ENCODE results near the gene DEXI. TPM values are rescaled to one million over a fixed set of nuclear protein-coding genes. Genes with fewer than 3 reads are reported as not detected.

Gene DEXI
- total RNA-seq, 4 donors from 2014 or later, result 106 to 133 (median 125) TPM

DNA sequence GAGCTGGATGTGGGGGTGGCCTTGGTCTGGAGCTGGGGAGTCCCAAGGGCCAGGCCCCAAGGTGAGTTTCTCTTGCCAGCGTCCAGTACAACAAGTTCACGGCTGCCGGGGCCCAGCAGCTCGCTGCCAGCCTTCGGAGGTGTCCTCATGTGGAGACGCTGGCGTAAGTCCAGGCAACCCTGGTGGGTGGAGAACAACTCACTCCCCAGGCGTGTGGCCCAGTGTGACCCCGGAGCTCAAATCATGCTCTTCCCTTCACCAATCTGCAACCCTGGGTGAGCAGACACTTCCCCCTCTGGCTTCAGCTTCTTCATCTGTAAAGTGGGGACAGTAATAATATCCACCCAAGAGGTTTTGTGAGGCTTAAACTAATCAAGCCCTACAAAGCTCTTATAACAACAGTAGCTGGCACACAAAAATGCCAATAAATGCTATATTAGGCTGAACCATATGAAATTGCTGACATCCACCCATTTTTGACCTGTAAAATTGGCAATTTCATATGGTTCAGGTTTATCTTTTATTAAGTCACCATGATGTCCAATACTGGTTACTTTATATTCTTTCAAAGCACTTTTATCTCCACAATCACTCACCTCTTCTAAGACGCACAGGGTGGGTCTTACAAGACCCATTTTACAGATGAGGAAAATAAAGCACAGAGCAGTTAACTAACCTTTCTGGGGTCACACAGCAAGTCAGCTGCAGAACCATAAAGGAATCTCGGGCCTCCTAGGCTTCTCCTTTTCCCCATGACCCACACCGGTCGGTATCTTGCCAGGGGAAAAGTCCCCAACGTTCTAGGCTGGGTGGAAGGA lies 19.7 kb downstream of the DEXI start:
- intact Hi-C loops (cut with DNase I), result loop anchor here (5.0 kb wide), 1 partner anchor 400 kb away; no protein-coding TSS in a partner anchor
- no peak for TF ChIP-seq POLR2AphosphoS5 (IDR thresholded peaks at IDR 0.05)
- TF ChIP-seq, protein P1, sequence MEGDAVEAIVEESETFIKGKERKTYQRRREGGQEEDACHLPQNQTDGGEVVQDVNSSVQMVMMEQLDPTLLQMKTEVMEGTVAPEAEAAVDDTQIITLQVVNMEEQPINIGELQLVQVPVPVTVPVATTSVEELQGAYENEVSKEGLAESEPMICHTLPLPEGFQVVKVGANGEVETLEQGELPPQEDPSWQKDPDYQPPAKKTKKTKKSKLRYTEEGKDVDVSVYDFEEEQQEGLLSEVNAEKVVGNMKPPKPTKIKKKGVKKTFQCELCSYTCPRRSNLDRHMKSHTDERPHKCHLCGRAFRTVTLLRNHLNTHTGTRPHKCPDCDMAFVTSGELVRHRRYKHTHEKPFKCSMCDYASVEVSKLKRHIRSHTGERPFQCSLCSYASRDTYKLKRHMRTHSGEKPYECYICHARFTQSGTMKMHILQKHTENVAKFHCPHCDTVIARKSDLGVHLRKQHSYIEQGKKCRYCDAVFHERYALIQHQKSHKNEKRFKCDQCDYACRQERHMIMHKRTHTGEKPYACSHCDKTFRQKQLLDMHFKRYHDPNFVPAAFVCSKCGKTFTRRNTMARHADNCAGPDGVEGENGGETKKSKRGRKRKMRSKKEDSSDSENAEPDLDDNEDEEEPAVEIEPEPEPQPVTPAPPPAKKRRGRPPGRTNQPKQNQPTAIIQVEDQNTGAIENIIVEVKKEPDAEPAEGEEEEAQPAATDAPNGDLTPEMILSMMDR (IDR thresholded peaks at IDR 0.05), result no peak
- no peak for TF ChIP-seq POLR2A (IDR thresholded peaks at IDR 0.05; ENCODE audit: low read depth)

DNA sequence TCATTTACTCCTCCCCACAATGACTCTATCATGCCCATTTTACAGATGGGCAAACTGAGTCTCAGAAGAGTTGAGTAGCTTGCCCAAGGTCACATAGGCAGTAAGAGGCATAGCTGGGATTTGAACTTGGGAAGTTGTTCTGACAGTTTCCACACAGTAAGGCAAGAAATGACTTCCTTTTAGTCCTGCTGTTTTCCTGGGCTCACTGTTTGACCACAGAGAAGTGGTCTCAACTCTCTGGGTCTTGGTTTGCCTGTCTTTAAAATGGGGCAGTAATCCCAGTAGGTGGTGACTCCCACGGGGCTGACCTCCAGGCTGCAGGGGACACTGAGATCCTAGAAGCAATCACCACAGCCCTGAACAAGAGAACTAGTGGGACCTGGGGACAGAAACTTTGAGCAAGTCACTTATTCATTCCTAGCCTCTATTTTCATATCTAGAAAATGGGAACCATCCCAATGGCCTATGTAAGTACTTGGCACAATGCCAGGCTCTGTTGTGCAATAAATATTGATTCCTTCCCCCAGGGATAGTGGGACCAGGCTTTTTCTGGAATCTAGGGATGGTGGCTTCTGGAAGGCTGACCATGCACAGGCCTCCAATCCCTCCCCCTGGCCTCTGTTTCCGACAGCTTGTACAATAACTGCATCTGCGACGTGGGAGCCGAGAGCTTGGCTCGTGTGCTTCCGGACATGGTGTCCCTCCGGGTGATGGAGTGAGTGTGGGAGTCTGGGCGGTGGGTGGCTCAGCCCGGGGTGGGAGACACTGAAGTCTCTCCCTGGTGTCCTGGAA lies 20.5 kb downstream of the DEXI start:
- peaks cover 17 to 29% (median 25%) of the 10 kb centered on the region in 4 donors for H3K36me3 ChIP-seq
- H3K4me1 ChIP-seq, result peaks cover 48 to 60% (median 53%) of the 10 kb centered on the region in 4 donors
- H3K27me3 ChIP-seq, result no peaks in the 10 kb centered on the region
- intact Hi-C loops (cut with DNase I), result loop anchor here (5.0 kb wide), 1 partner anchor 399 kb away; no protein-coding TSS in a partner anchor
- no peak overlapping the region for H3K4me3 ChIP-seq
- WGBS, result 100% methylated on average over 1 of the region's 10 CpGs
- no peak for TF ChIP-seq EP300 (IDR thresholded peaks at IDR 0.05)
- TF ChIP-seq POLR2AphosphoS5 (IDR thresholded peaks at IDR 0.05), result peak in 1 of 2 donors; percentile 48
- TF ChIP-seq, protein P1 (IDR thresholded peaks at IDR 0.05), result no peak
- TF ChIP-seq POLR2A (IDR thresholded peaks at IDR 0.05; ENCODE audit: low read depth), result no peak
- no peaks in the 10 kb centered on the region for H3K9me3 ChIP-seq
- no peak for DNase-seq (ENCODE audit: extremely low spot score)
- peak overlapping the region; percentile 56 to 71 (median 62) for H3K27ac ChIP-seq (replicated peaks in 1 of 4)

More for the DNA sequence above, 19.7 kb downstream of the DEXI start:
- H3K9me3 ChIP-seq, result no peaks in the 10 kb centered on the region
- peaks cover 24 to 37% (median 33%) of the 10 kb centered on the region in 4 donors for H3K36me3 ChIP-seq
- DNase-seq (ENCODE audit: extremely low spot score), result no peak
- whole genome bisulfite sequencing, result 62% methylated on average over 10 of the region's 14 CpGs
- peak overlapping the region; percentile 56 to 71 (median 62) for H3K27ac ChIP-seq (replicated peaks in 1 of 4)
- H3K4me1 ChIP-seq, result peaks cover 48 to 60% (median 53%) of the 10 kb centered on the region in 4 donors
- H3K4me3 ChIP-seq, result no peak overlapping the region
- no peaks in the 10 kb centered on the region for H3K27me3 ChIP-seq

DNA sequence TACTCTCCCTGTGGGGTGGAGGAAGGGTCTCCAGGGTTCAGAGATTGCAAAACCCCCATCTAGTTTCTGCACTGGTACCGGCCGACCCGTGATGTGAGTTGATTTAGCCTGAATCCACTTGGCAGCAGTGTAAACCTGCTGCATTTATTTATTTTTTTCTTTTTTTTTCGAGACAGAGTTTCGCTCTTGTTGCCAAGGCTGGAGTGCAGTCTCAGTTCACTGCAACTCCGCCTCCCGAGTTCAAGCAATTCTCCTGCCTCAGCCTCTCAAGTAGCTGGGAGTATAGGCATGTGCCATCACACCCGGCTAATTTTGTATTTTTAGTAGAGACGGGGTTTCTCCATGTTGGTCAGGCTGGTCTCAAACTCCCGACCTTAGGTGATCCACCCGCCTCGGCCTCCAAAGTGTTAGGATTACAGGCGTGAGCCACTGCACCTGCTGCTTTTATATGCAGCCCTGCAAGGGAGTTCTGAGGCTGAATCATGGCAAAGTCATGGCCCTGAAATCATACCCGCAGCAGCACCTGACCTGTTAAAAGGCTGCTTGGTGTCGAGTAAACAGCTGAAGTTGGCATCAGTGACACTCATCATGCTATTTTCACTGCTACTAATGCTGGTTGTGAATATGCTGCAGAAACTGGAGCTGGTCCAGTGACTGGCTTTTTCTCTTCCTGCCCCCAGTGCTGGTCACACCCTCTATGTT lies 21.4 kb downstream of the DEXI start:
- peak overlapping the region in 1 of 4 donors; percentile 65 for H3K27ac ChIP-seq (replicated peaks in 1 of 4)
- H3K27me3 ChIP-seq, result no peaks in the 10 kb centered on the region
- H3K36me3 ChIP-seq, result peaks cover 11 to 21% (median 16%) of the 10 kb centered on the region in 4 donors
- no peak overlapping the region for H3K4me3 ChIP-seq
- no peaks in the 10 kb centered on the region for H3K9me3 ChIP-seq
- DNase-seq (ENCODE audit: extremely low spot score), result no peak
- intact Hi-C loops (cut with DNase I), result loop anchor here (5.0 kb wide), 1 partner anchor 399 kb away; no protein-coding TSS in a partner anchor
- TF ChIP-seq, protein P1 (IDR thresholded peaks at IDR 0.05), result no peak
- TF ChIP-seq POLR2AphosphoS5 (IDR thresholded peaks at IDR 0.05), result no peak
- 80% methylated on average over 15 of the region's 15 CpGs for WGBS
- H3K4me1 ChIP-seq, result peaks cover 48 to 60% (median 53%) of the 10 kb centered on the region in 4 donors

DNA sequence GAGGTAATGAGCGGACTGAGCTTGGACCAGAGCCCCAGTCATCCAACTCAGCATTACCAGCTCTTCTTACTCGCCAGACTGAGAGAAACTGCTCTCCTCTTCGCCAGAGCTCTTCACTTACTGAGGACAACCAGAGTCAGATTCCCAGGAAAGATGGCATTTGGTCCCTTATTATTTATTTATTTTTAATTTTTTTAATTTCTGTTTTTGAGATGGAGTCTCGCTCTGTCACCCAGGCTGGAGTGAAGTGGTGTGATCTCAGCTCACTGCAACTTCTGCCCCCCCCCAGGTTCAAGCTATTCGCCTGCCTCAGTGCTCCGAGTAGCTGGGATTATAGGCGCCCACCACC lies 23.3 kb downstream of the DEXI start:
- H3K36me3 ChIP-seq, result peaks cover 0 to 5% (median under 1%) of the 10 kb centered on the region in 4 donors
- no peaks in the 10 kb centered on the region for H3K27me3 ChIP-seq
- TF ChIP-seq EP300 (IDR thresholded peaks at IDR 0.05), result no peak
- no peak for TF ChIP-seq POLR2AphosphoS5 (IDR thresholded peaks at IDR 0.05)
- TF ChIP-seq POLR2A (IDR thresholded peaks at IDR 0.05; ENCODE audit: low read depth), result no peak
- TF ChIP-seq, protein P1 (IDR thresholded peaks at IDR 0.05), result no peak
- no peaks in the 10 kb centered on the region for H3K9me3 ChIP-seq
- intact Hi-C loops (cut with DNase I), result loop anchor here (5.0 to 10.0 kb wide), 4 partner anchors 92 to 407 kb away; partner anchors contain the start of gene NUBP1
- 54% methylated on average over 7 of the region's 7 CpGs for WGBS
- no peak for DNase-seq (ENCODE audit: extremely low spot score)
- H3K27ac ChIP-seq (replicated peaks in 1 of 4), result peak overlapping the region in 1 of 4 donors; percentile 18
- no peak overlapping the region for H3K4me3 ChIP-seq
- peaks cover 41 to 53% (median 49%) of the 10 kb centered on the region in 4 donors for H3K4me1 ChIP-seq

Measured in esophagus muscularis mucosa (tissue), 4 donors.